H1 (cell line): ENCODE measurements around the gene CDR2. TPM values are rescaled to one million over a fixed set of nuclear protein-coding genes. Genes with fewer than 3 reads are reported as not detected.

Source experiments
- CTCF ChIA-PET: fragments of 300-600 bp; sonication (Branson Sonifier 250); formaldehyde crosslinking; loops from one replicate; lab custom pipeline; 2021; ENCODE audit not compliant: partially characterized antibody; lab: Charles Lee
- POLR2A ChIA-PET: fragments of 300-600 bp; sonication (Branson Sonifier 250); formaldehyde crosslinking; loops from one replicate; lab custom pipeline; 2021; ENCODE audit warnings: inconsistent platforms; ENCODE audit not compliant: partially characterized antibody; lab: Charles Lee
- DNase-seq, 2 experiments: peaks; one replicate each; pipeline versions ENCODE4 v3.0.0 to v3.0.0-alpha.2; 2010 to 2022; ENCODE audit warnings: low spot score in 2 of 2, low read depth in 1 of 2, mixed read lengths in 1 of 2
- FAIRE-seq: peaks from 2 replicates; lab custom pipeline; 2011; peaks lifted over from hg19 to GRCh38; lab: Jason Lieb, UNC
- H2AFZ ChIP-seq: 2 replicates; pipeline ENCODE4 v1.8.1; 2012; ENCODE audit warnings: low read length, inconsistent platforms
- H2AK5ac ChIP-seq: 2 replicates; pipeline ENCODE4 v1.6.1; 2013; ENCODE audit warnings: low read depth, low read length
- H2BK120ac ChIP-seq: replicated peaks from 2 replicates; pipeline ENCODE3; 2013; ENCODE audit warnings: low read depth, low read length, inconsistent platforms
- H2BK12ac ChIP-seq: 2 replicates; pipeline ENCODE4 v1.6.1; 2013; ENCODE audit warnings: low read depth, low read length
- H2BK15ac ChIP-seq: 2 replicates; pipeline ENCODE4 v1.6.1; 2013; ENCODE audit warnings: low read length
- H2BK20ac ChIP-seq: 2 replicates; pipeline ENCODE4 v1.6.1; 2013; ENCODE audit warnings: low read length
- H2BK5ac ChIP-seq: 2 replicates; pipeline ENCODE4 v1.6.1; 2013; ENCODE audit warnings: low read depth, low read length
- H3K14ac ChIP-seq: 2 replicates; pipeline ENCODE4 v1.6.1; 2013; ENCODE audit warnings: inconsistent platforms; ENCODE audit not compliant: insufficient read length
- H3K18ac ChIP-seq: 2 replicates; pipeline ENCODE4 v1.6.1; 2013; ENCODE audit warnings: low read length; ENCODE audit errors: extremely low read depth
- H3K23ac ChIP-seq: 2 replicates; pipeline ENCODE4 v1.6.1; 2013; ENCODE audit warnings: inconsistent platforms; ENCODE audit not compliant: insufficient read length
- H3K23me2 ChIP-seq: 2 replicates; pipeline ENCODE4 v1.6.1; 2013; ENCODE audit warnings: low read depth, low read length
- H3K27ac ChIP-seq: 2 replicates; pipeline ENCODE4 v1.6.1; 2011; ENCODE audit warnings: low read depth, low read length, inconsistent platforms
- H3K27me3 ChIP-seq, 4 experiments: replicated peaks in 1 of 4; 1 replicate in 1 of 4; 2 replicates in 3 of 4; pipeline versions ENCODE4 v1.6.1 to v1.8.1; 2011 to 2013; ENCODE audit warnings: low read length in 3 of 4, mild to moderate bottlenecking in 3 of 4, inconsistent platforms in 2 of 4, mixed read lengths in 2 of 4, moderate library complexity in 1 of 4; ENCODE audit not compliant: control insufficient read depth in 3 of 4, insufficient read depth in 3 of 4; ENCODE audit errors: extremely low read depth in 1 of 4
- H3K36me3 ChIP-seq, 4 experiments: 2 replicates each; pipeline versions ENCODE4 v1.6.1 to v1.8.1; 2011 to 2013; ENCODE audit warnings: mild to moderate bottlenecking in 4 of 4, low read length in 3 of 4, moderate library complexity in 2 of 4, control low read depth in 1 of 4, inconsistent platforms in 1 of 4; ENCODE audit not compliant: insufficient read depth in 4 of 4, control insufficient read depth in 2 of 4
- H3K4ac ChIP-seq: replicated peaks from 2 replicates; pipeline ENCODE3; 2013; ENCODE audit warnings: low read length, low read depth, mixed read lengths, inconsistent platforms; ENCODE audit not compliant: insufficient read length
- H3K4me1 ChIP-seq, 4 experiments: replicated peaks in 1 of 4; 1 replicate in 1 of 4; 2 replicates in 3 of 4; pipeline versions ENCODE4 v1.6.1 to v1.8.1; 2011 to 2013; ENCODE audit warnings: low read length in 3 of 4, inconsistent platforms in 2 of 4, mixed read lengths in 1 of 4; ENCODE audit not compliant: insufficient read depth in 4 of 4, control insufficient read depth in 3 of 4
- H3K4me2 ChIP-seq, 2 experiments: 2 replicates each; pipeline versions ENCODE4 v1.6.1 to v1.8.1; 2011 to 2013; ENCODE audit warnings: low read depth in 2 of 2, low read length in 2 of 2, control low read depth in 1 of 2, inconsistent platforms in 1 of 2, mild to moderate bottlenecking in 1 of 2; ENCODE audit not compliant: insufficient read depth in 1 of 2
- H3K4me3 ChIP-seq, 4 experiments: fragments of 200-600, 300-600 bp in 1 of 4; sonication (generic), shearing (Covaris generic), sonication (Bioruptor Twin) in 1 of 4; 2 replicates each; pipeline versions ENCODE4 v1.5.1 to v1.8.1; 2011 to 2016; ENCODE audit warnings: low read length in 4 of 4, low read depth in 3 of 4, control low read depth in 2 of 4, inconsistent platforms in 2 of 4, mild to moderate bottlenecking in 2 of 4, mixed read lengths in 1 of 4, moderate library complexity in 1 of 4; ENCODE audit not compliant: insufficient read depth in 2 of 4; ENCODE audit errors: extremely low read depth in 1 of 4
- H3K56ac ChIP-seq: replicated peaks from 2 replicates; pipeline ENCODE3; 2013; ENCODE audit warnings: low read depth, mild to moderate bottlenecking, mixed read lengths, low read length, inconsistent platforms; ENCODE audit not compliant: insufficient read length
- H3K79me1 ChIP-seq: 2 replicates; pipeline ENCODE4 v1.6.1; 2013; ENCODE audit warnings: low read depth, low read length, control low read depth
- H3K79me2 ChIP-seq, 2 experiments: 2 replicates each; pipeline versions ENCODE4 v1.6.1 to v1.8.1; 2012 to 2013; ENCODE audit warnings: low read length in 2 of 2, mild to moderate bottlenecking in 2 of 2, inconsistent platforms in 1 of 2; ENCODE audit not compliant: insufficient read depth in 2 of 2, control insufficient read depth in 1 of 2
- H3K9ac ChIP-seq, 4 experiments: replicated peaks in 1 of 4; 1 replicate in 1 of 4; 2 replicates in 3 of 4; pipeline versions ENCODE4 v1.6.1 to v1.8.1; 2011 to 2013; ENCODE audit warnings: low read depth in 3 of 4, low read length in 3 of 4, control low read depth in 2 of 4, mild to moderate bottlenecking in 2 of 4, moderate library complexity in 2 of 4, inconsistent platforms in 1 of 4; ENCODE audit errors: extremely low read depth in 1 of 4
- H3K9me3 ChIP-seq, 2 experiments: 2 replicates each; pipeline versions ENCODE4 v1.6.1 to v1.8.1; 2012 to 2013; ENCODE audit warnings: mild to moderate bottlenecking in 2 of 2, moderate library complexity in 2 of 2, control low read depth in 1 of 2, inconsistent platforms in 1 of 2, low read depth in 1 of 2, low read length in 1 of 2, mixed read lengths in 1 of 2; ENCODE audit not compliant: insufficient read depth in 2 of 2
- H4K20me1 ChIP-seq, 2 experiments: replicated peaks in 1 of 2; 2 replicates each; pipeline versions ENCODE3 to v1.8.1; 2011 to 2013; ENCODE audit warnings: inconsistent platforms in 2 of 2, low read length in 2 of 2, mild to moderate bottlenecking in 1 of 2; ENCODE audit not compliant: insufficient read depth in 2 of 2, control insufficient read depth in 1 of 2
- H4K5ac ChIP-seq: 2 replicates; pipeline ENCODE4 v1.6.1; 2013; ENCODE audit warnings: low read length, low read depth, mixed read lengths, inconsistent platforms; ENCODE audit not compliant: insufficient read length
- H4K8ac ChIP-seq: 2 replicates; pipeline ENCODE4 v1.8.0; 2013; ENCODE audit warnings: mild to moderate bottlenecking, moderate library complexity, low read length, inconsistent platforms; ENCODE audit not compliant: insufficient read depth; ENCODE audit errors: extremely low read depth
- H4K91ac ChIP-seq: replicated peaks from 2 replicates; pipeline ENCODE3; 2013; ENCODE audit warnings: low read length, mixed read lengths, inconsistent platforms; ENCODE audit not compliant: insufficient read length
- BACH1 ChIP-seq: IDR thresholded peaks from 2 replicates; pipeline ENCODE4 v1.6.1; 2012; ENCODE audit warnings: low read length, improper control_type of control experiment
- BCL11A ChIP-seq, 2 experiments: IDR thresholded peaks; one replicate each; pipeline ENCODE4 v1.6.1; 2011; ENCODE audit warnings: low read depth in 2 of 2, low read length in 2 of 2, mild to moderate bottlenecking in 2 of 2
- CBX5 ChIP-seq: fragments of 300-800, 300-1000 bp; sonication (generic); IDR thresholded peaks from 2 replicates; pipeline ENCODE4 v1.7.1; 2016; ENCODE audit warnings: antibody characterized with exemption, low read length, low read depth
- GABPA ChIP-seq: IDR thresholded peaks from 2 replicates; pipeline ENCODE4 v1.6.1; 2011; ENCODE audit warnings: mild to moderate bottlenecking, low read length, moderate library complexity, borderline replicate concordance; ENCODE audit not compliant: insufficient read depth
- KDM5A ChIP-seq: fragments of 200-600 bp; IDR thresholded peaks from 2 replicates; pipeline ENCODE4 v1.7.1; 2012; ENCODE audit warnings: mild to moderate bottlenecking, low read length, inconsistent platforms, mixed read lengths
- POLR2A ChIP-seq, 2 experiments: IDR thresholded peaks; 1 replicate in 1 of 2; 2 replicates in 1 of 2; pipeline ENCODE4 v1.6.1; 2011; ENCODE audit warnings: low read depth in 2 of 2, low read length in 2 of 2, mild to moderate bottlenecking in 2 of 2; ENCODE audit errors: control extremely low read depth in 1 of 2
- POLR2AphosphoS5 ChIP-seq: IDR thresholded peaks from 2 replicates; pipeline ENCODE4 v1.6.1; 2011; ENCODE audit warnings: low read depth, low read length
- POU5F1 ChIP-seq: IDR thresholded peaks from 2 replicates; pipeline ENCODE4 v1.6.1; 2011; ENCODE audit warnings: low read depth, mild to moderate bottlenecking, low read length, moderate library complexity
- RBBP5 ChIP-seq: IDR thresholded peaks from 2 replicates; pipeline ENCODE4 v1.7.1; 2012; ENCODE audit warnings: low read depth, mild to moderate bottlenecking, inconsistent platforms, low read length, moderate library complexity, borderline replicate concordance
- SIN3A ChIP-seq, 2 experiments: IDR thresholded peaks in 1 of 2; conservative IDR thresholded peaks in 1 of 2; 2 replicates each; pipeline ENCODE4 v1.6.1; 2011 to 2012; ENCODE audit warnings: low read length in 2 of 2, improper control_type of control experiment in 1 of 2, low read depth in 1 of 2, mild to moderate bottlenecking in 1 of 2
- SP1 ChIP-seq: IDR thresholded peaks from 2 replicates; pipeline ENCODE4 v1.6.1; 2011; ENCODE audit warnings: low read depth, low read length
- SUZ12 ChIP-seq: fragments of 200-600 bp; sonication (generic); IDR thresholded peaks from 2 replicates; pipeline ENCODE4 v1.6.1; 2012; ENCODE audit warnings: mild to moderate bottlenecking, inconsistent platforms, low read length, moderate library complexity, mixed read lengths
- TBP ChIP-seq: IDR thresholded peaks from 2 replicates; pipeline ENCODE4 v1.6.1; 2011; ENCODE audit warnings: low read depth, low read length, improper control_type of control experiment
- WGBS, 2 experiments: shearing (Covaris generic) in 1 of 2; methylation state at CpG; one replicate each; pipeline versions ENCODE4 v1.1.6 to v1.1.7; 2013 to 2015; ENCODE audit warnings: low lambda C conversion rate in 2 of 2, mixed read lengths in 2 of 2, inconsistent platforms in 1 of 2, low coverage in 1 of 2, missing lambda C conversion rate in 1 of 2; ENCODE audit not compliant: insufficient replicate concordance in 2 of 2, insufficient coverage in 1 of 2, insufficient read length in 1 of 2; ENCODE audit errors: extremely low coverage in 1 of 2, missing lambda C conversion rate in 1 of 2; 5-methylcytosine and 5-hydroxymethylcytosine counted together
- polyA plus RNA-seq, 7 experiments: library from polyadenylated mRNA; depleted of rRNA in 3 of 7; stranded (reverse) in 5 of 7; unstranded in 2 of 7; fragments of >200 nt in 5 of 7; fragments of 200-250 nt in 2 of 7; gene quantifications; 1 replicate in 5 of 7; 2 replicates in 1 of 7; 4 replicates in 1 of 7; pipeline versions ENCODE4 v1.2.1 to v1.2.3, GENCODE V29; 2011 to 2013; ENCODE audit warnings: missing spikeins in 2 of 7, mixed read lengths in 2 of 7
- total RNA-seq: library from RNA; stranded (reverse); fragmentation: NEBNext Ultra II Directional; extraction: Animal tissue kit (Norgen Biotek cat#: 25700); gene quantifications from 2 replicates; pipeline ENCODE4 v1.2.1, GENCODE V29; 2021

The CDR2 gene
- total and polyA plus RNA-seq, 2 of the 8 experiments (the other 6 are each of a cell fraction or from before 2014, with no cell fraction given): 16.3 to 34.9 TPM

- POLR2A ChIA-PET: interaction anchor here (2.6 kb wide), 1 partner anchor 12 kb away, joined by 8 read pairs; no protein-coding TSS in a partner anchor
- H3K27ac ChIP-seq: no peak overlapping the region
- FAIRE-seq: no peak
- TF ChIP-seq TBP (no peak), POU5F1 (no peak), GABPA (no peak), RBBP5 (no peak), BACH1 (no peak), BCL11A (IDR thresholded peaks at IDR 0.05; ENCODE audit: low read depth in 2 of 2, low read length in 2 of 2) (no peak), CBX5 (no peak), POLR2AphosphoS5 (no peak), KDM5A (no peak), SP1 (no peak), SUZ12 (no peak), SIN3A (conservative IDR thresholded peaks at IDR 0.05 in 1 of 2, IDR thresholded peaks at IDR 0.05 in 1 of 2; ENCODE audit: low read depth in 1 of 2, low read length in 2 of 2) (no peak), POLR2A (IDR thresholded peaks at IDR 0.05; ENCODE audit: control extremely low read depth in 1 of 2, low read depth in 2 of 2, low read length in 2 of 2) (no peak)
Observed at GRCh38 chr16:22312897-22313781, 61.3 kb downstream of the CDR2 start.

More at GRCh38 chr16:22312897-22313781, 61.3 kb downstream of the CDR2 start:
- Histone ChIP-seq H3K9me3 (no peaks in the 10 kb centered on the region), H2BK120ac (no peak overlapping the region), H4K8ac (no peak overlapping the region), H3K79me2 (no peaks in the 10 kb centered on the region), H3K18ac (no peak overlapping the region), H3K56ac (no peak overlapping the region), H3K14ac (no peak overlapping the region), H4K20me1 (peaks cover 3 to 6% of the 10 kb centered on the region in 2 experiments), H3K79me1 (0 out of 2 replicates have a peak, but pooled peaks cover 2% of the 10 kb centered on the region), H2AFZ (no peak overlapping the region), H3K4me3 (no peak overlapping the region), H3K27me3 (no peaks in the 10 kb centered on the region), H3K4ac (no peak overlapping the region), H2AK5ac (no peak overlapping the region), H4K5ac (no peak overlapping the region), H3K4me1 (no peaks in the 10 kb centered on the region), H3K36me3 (peaks cover 22 to 60% (median 53%) of the 10 kb centered on the region in 4 experiments), H3K23ac (no peak overlapping the region), H4K91ac (no peak overlapping the region), H2BK15ac (no peak overlapping the region), H3K23me2 (no peaks in the 10 kb centered on the region), H2BK20ac (no peak overlapping the region), H2BK5ac (no peak overlapping the region), H3K4me2 (no peak overlapping the region), H2BK12ac (no peak overlapping the region), H3K9ac (no peak overlapping the region)
- CTCF ChIA-PET: interaction anchor here (6.5 kb wide), 1 partner anchor 13 kb away, joined by 42 read pairs; no protein-coding TSS in a partner anchor
- no peak for DNase-seq
- 98% methylated on average over 23 of the region's 23 CpGs; no CpG with 5 or more reads in 1 of the 2 experiments for WGBS, 2 experiments
